ENCODE results near the gene EXOC6.

The EXOC6 gene

GRCh38 chr10:93068411-93069244 lies 220.3 kb downstream of the EXOC6 start:
- TF ChIP-seq CTCF (IDR thresholded peaks at IDR 0.05; ENCODE audit: insufficient read depth, low read length, missing control alignments) = no peak
- H3K4me3 ChIP-seq (ENCODE audit: low read depth, low read length) = peak overlapping the region; percentile 18; the same call in 1 of the 2 replicates
- POLR2A ChIA-PET = interaction anchor here (0.6 kb wide), 1 partner anchor 490 kb away, joined by 4 read pairs; no protein-coding TSS in a partner anchor
- CTCF ChIA-PET = interaction anchor here (1.1 to 2.3 kb wide), 3 partner anchors 8 to 11 kb away, joined by 3 to 16 read pairs (median 6); no protein-coding TSS in a partner anchor
- DNase-seq (ENCODE audit: low read depth, low spot score) = no peak

DNA sequence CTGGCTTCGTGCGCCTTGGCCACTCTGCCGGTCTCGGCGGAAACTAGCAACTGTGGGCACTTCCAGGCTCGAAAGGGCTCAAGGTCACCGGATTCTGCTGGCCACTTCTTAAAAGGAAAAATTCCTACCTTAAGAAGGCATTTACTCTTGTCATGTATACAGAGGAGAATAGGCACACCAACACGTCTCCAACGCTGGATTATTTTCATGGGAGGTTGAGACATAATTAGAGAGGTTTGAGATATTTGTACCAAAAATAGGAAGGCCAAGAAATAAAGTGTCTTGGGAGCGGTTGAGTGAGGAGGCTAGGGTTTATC lies 220.9 kb downstream of the EXOC6 start:
- ChIA-PET POLR2A (interaction anchor here (0.6 kb wide), 1 partner anchor 491 kb away, joined by 4 read pairs; no protein-coding TSS in a partner anchor), CTCF (interaction anchor here (1.1 to 2.6 kb wide), 2 partner anchors 8 to 11 kb away, joined by 3 to 31 read pairs; no protein-coding TSS in a partner anchor)
- H3K4me3 ChIP-seq (ENCODE audit: low read depth, low read length) = no peak overlapping the region
- no peak for TF ChIP-seq CTCF (IDR thresholded peaks at IDR 0.05; ENCODE audit: insufficient read depth, low read length, missing control alignments)
- no peak for DNase-seq (ENCODE audit: low read depth, low spot score)

DNA sequence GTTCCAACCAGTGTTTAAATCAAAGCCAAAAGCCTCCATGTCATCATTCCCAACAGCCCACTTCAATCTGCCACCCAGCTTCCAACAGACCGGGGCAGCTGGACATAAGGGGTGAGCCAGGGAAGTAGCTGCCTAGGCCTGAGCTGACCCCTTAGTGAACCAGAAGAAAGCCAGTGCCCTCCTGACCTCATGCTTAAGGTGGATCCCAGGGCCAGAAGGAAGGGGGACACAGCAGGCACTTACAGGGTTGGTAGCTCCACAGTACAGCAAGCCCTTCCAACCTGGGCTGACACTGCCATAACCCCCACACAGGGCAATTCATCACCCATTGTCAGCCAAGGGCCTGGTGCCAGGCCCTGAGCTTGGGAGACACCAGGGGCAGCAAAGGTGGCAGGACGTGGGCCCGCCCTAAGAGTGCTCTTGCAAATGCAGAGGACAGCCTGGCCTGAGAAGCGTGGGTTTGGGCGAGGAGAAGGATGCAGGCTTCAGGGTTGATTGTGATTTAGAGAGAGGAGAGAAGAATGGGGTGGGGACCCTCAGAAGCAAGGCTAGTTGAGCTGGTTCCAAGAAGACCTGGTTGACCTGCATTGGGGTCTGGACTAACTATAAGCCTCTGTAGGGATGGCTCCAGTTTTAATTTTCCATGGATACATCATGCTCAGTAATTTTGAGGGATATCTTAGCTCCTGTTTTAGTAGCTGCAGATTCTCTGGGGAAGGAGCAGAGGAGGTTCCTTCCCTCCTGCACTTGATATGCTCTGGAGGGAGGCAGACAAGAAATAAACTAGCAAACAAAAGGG lies 222.3 kb downstream of the EXOC6 start:
- ChIA-PET CTCF (interaction anchor here (0.7 to 2.6 kb wide), 5 partner anchors 9 to 221 kb away, joined by 3 to 31 read pairs (median 3); no protein-coding TSS in a partner anchor), POLR2A (no interaction called here)
- TF ChIP-seq CTCF (IDR thresholded peaks at IDR 0.05; ENCODE audit: insufficient read depth, low read length, missing control alignments) = no peak
- H3K4me3 ChIP-seq (ENCODE audit: low read depth, low read length) = no peak overlapping the region
- DNase-seq (ENCODE audit: low read depth, low spot score) = no peak

- H3K4me3 ChIP-seq (ENCODE audit: low read depth, low read length) = no peak overlapping the region
- ChIA-PET POLR2A (no interaction called here), CTCF (interaction anchor here (1.0 to 2.6 kb wide), 4 partner anchors 9 to 221 kb away, joined by 3 to 31 read pairs (median 5); no protein-coding TSS in a partner anchor)
- TF ChIP-seq CTCF (IDR thresholded peaks at IDR 0.05; ENCODE audit: insufficient read depth, low read length, missing control alignments) = no peak
- DNase-seq (ENCODE audit: low read depth, low spot score) = no peak
Measured at GRCh38 chr10:93071177-93071472, 222.8 kb downstream of the EXOC6 start.

DNA sequence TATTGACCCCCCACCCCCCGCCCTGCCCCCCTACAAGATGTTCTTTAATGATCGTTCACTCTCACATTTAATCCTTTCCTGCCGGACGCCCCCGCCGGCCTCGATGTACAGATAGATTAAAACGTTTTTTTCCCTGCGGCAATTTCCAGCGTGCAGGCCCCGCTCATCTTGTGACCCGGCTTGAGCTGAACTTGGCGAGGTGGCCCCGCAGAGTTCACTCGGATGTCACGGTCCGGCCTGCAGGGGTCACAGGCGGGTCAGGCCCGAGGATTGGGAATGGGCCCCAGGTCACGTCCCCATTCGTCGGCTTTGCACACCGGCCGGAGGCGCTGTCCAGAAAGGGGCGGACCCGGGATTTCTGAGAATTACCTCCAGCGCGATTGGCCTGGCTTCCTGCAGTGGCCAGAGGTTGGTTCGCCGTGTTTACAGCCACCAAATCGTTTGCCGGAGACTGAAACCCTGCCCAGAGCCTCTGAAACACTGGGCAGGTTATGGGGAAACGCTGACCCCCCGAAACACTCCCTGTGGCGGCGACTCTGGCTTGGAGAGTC lies 223.4 kb downstream of the EXOC6 start:
- POLR2A ChIA-PET = no interaction called here
- DNase-seq (ENCODE audit: low read depth, low spot score) = no peak
- TF ChIP-seq CTCF (IDR thresholded peaks at IDR 0.05; ENCODE audit: insufficient read depth, low read length, missing control alignments) = no peak
- CTCF ChIA-PET = interaction anchor here (1.3 to 2.6 kb wide), 3 partner anchors 9 to 220 kb away, joined by 3 to 31 read pairs (median 7); no protein-coding TSS in a partner anchor
- H3K4me3 ChIP-seq (ENCODE audit: low read depth, low read length) = no peak overlapping the region; the same call in 1 of the 2 replicates

Data from AG04449 (cell line).